HG03439 (cell line): ENCODE data around the gene SPDYE9.
"Not testable (repeated sequence)": the region's sequence is repeated elsewhere in the genome, so short reads cannot be mapped to it uniquely, and the experiment has no call there.

Source experiments
- ATAC-seq: cut with Tn5 transposase; IDR thresholded peaks from one replicate; pipeline ENCODE4 v1.9.1; 2021; ENCODE audit warnings: mild to moderate bottlenecking, moderate library complexity; ENCODE audit not compliant: unreplicated experiment

SPDYE9 gene, protein sequence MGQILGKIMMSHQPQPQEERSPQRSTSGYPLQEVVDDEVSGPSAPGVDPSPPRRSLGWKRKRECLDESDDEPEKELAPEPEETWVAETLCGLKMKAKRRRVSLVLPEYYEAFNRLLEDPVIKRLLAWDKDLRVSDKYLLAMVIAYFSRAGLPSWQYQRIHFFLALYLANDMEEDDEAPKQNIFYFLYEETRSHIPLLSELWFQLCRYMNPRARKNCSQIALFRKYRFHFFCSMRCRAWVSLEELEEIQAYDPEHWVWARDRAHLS

DNA sequence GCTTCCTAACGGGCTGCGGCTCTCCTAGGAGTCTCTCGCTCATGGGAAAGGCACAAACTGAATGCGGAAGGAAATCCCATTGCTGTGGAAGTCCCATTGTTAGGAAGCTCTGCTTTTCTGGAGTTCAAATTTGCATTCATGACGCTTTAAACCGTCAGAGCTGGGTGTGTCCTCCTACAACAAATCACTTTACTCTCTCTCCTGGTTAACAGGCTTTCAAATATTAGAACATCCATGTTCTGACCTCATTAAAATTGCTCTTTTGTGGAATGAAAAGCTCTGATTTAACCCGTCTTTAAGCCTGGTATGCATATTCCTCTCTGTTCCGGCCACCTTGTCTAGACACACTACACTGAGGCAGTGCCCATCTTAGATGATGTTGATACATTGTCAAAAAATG is at the start of gene SPDYE9:
Gene SPDYE9 (minus strand): TSS at position 101 of the 400 bp plus-strand sequence. CDS start 1,800 bp downstream, outside the sequence.
- ATAC-seq, result not testable (repeated sequence)

DNA sequence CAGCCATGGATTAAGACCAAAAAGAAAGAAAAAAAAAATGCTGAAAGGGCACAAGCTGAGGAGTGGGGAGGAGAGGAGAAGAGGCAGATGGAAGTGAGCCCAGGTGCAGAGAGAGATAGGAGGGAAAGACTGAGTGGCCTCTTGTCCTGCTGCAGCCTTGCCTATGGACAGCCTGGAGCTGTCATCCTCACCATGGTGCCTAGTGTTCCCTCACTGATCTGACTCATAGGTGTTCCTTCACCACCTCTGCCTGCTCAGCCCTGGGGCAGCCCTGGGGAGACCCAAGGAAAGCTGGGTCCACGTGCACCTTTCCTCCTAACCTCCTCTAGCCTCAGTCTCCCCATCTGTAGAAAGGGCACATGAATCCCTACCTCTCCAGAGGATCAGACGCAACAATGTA is 49.0 kb upstream of the SPDYE9 start:
- not testable (repeated sequence) for ATAC-seq

GRCh38 chr7:73132651-73133217 is 46.9 kb upstream of the SPDYE9 start:
- not testable (repeated sequence) for ATAC-seq

DNA sequence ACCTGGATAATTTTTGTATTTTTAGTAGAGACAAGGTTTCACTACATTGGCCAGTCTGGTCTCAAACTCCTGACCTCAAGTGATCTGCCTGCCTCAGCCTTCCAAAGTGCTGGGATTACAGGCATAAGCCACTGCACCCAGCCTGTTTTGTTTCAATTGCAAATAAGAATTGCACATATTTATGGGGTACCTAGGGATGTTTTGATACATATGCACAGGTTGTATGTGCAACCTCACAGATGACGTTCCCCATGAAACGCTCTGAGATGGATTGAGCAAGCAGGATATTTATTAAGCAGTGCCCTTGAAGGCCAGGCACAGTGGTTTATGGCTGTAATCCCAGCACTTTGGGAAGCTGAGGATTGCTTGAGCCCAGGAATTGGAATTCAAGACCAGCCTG is 44.8 kb upstream of the SPDYE9 start:
- ATAC-seq, result not testable (repeated sequence)

- peak; percentile 13 for ATAC-seq
Measured at GRCh38 chr7:73124126-73124525, 38.3 kb upstream of the SPDYE9 start.

GRCh38 chr7:73122778-73123447 is 37.1 kb upstream of the SPDYE9 start:
- not testable (repeated sequence) for ATAC-seq

DNA sequence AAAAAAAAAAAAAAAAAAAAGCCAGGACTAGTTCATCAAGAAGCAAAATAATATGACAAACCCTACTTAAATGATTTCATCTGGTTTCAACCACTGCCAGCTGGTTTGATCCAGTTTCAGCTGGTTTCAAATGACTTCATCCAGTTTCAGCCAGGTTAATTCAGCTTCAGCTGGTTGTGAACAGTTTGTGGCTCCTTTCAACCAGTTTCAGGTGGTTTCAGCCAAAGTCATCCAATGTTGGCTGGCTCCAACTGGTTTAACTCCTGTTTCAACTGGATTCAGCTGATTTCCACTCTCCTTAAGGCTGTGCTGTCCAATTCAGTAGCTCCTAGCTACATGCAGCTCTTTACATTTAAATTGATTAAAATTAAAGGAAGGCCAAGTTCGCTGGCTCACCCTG is 32.3 kb upstream of the SPDYE9 start:
- ATAC-seq, result not testable (repeated sequence)

DNA sequence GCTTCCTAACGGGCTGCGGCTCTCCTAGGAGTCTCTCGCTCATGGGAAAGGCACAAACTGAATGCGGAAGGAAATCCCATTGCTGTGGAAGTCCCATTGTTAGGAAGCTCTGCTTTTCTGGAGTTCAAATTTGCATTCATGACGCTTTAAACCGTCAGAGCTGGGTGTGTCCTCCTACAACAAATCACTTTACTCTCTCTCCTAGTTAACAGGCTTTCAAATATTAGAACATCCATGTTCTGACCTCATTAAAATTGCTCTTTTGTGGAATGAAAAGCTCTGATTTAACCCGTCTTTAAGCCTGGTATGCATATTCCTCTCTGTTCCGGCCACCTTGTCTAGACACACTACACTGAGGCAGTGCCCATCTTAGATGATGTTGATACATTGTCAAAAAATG is 28.0 kb downstream of the SPDYE9 start, which contains the start of gene SPDYE11:
Gene SPDYE11 (minus strand): TSS at position 101 of the 400 bp plus-strand sequence. CDS start 1,800 bp downstream, outside the sequence.
- ATAC-seq, result not testable (repeated sequence)

DNA sequence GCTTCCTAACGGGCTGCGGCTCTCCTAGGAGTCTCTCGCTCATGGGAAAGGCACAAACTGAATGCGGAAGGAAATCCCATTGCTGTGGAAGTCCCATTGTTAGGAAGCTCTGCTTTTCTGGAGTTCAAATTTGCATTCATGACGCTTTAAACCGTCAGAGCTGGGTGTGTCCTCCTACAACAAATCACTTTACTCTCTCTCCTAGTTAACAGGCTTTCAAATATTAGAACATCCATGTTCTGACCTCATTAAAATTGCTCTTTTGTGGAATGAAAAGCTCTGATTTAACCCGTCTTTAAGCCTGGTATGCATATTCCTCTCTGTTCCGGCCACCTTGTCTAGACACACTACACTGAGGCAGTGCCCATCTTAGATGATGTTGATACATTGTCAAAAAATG is 56.2 kb downstream of the SPDYE9 start, which contains the start of gene SPDYE8:
Gene SPDYE8 (minus strand): TSS at position 101 of the 400 bp plus-strand sequence. CDS start 1,800 bp downstream, outside the sequence.
- ATAC-seq, result not testable (repeated sequence)
